NCI-H2196 treated with DMSO at 0.1 percent for 48 hours (cell line): ENCODE measurements around the gene MPPED2.

Source experiments
- DNase-seq: peaks from one replicate; lab custom pipeline; 2025; ENCODE audit not compliant: unreplicated experiment; lab: John Stamatoyannopoulos, UW

MPPED2 gene

GRCh38 chr11:30423886-30424285, 162.3 kb downstream of the MPPED2 start:
- no peak for DNase-seq

- DNase-seq = no peak
Observed at GRCh38 chr11:30423279-30423648, 162.9 kb downstream of the MPPED2 start.

DNA sequence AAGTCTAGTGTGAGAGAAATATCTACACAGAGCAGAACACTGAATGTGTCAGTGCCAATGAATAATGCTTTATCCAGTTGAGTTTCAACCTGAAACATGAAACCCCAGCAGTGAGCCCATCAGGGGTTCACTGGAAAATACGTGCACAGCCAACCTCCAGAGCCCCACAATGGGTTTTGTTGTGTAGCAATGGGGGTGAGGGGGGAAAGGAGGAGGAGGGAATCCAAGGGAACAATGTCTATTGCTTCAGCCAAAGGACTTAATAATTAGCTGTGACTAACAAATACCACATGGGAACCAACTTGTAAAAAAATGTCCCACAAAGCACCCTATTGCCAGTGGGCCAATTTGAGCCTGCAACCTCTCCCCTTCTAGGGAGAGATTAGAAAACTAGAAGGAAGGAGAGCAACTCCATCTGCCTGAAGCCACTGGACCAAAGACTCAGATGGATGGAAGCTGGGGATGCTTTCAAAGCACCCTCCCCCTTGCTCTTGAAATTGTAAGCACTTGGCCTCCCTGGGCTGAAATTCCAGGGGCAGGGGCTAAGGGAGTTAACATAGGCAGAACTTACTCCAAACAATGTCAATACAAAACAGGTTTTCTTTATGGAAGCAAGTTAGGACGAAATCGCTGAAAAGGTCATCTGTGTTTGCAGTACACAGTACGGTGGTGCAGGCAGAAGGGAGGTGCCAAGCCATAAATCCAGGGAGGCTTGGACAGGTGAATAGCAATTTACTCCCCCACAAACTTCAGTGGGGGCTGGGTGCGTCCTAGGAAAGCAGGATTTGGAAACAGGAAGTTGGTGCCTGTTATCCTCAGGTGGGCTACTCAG, 163.5 kb downstream of the MPPED2 start:
- no peak for DNase-seq

DNA sequence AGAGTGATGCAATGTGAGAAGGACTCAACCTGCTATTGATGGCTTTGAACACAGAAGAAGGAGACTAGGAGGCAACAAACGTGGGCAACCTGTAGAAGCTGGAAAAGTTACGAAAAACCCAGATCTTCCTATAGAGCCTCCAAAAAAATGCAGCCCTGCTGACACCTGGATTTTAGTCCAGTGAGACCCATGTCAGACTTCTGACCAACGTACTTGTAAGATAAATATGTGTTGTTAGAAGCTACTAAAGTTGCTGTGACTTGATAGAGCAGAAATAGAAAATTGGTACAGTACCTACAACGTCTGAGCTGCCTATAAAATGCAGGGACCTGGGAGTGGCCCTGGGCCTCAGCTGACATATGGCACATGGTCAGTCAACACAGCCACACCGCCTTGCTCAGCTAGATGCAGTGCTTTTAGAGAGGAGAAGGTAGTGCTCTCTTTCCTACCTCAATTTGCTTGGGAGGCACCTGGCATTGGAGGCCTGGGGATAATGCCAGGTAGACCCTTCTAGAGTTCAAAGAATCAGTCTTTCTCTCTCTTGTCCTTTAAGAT, 165.8 kb downstream of the MPPED2 start:
- DNase-seq = no peak

GRCh38 chr11:30414806-30415205, 171.3 kb downstream of the MPPED2 start:
- DNase-seq = no peak

DNA sequence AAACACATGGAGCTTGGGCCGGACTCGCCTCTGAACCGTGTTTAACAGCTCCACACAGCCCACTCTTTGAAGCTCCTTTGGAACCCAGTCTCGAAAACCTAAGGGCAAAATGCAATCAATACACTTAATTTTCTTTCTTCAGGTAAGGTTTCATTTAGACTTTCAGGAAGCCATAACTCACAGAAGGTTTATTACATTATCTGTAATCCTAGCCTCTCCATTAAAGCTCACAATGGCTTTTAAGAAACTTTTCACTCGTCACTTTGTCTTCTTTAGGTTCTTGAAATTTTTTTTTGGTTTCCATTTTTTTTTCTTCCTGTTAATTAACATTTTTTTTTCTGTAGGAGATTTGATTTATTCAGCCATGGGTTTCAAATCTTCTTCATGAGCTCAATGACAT, 171.9 kb downstream of the MPPED2 start:
- no peak for DNase-seq

- no peak for DNase-seq
Observed at GRCh38 chr11:30412509-30412908, 173.6 kb downstream of the MPPED2 start.

DNA sequence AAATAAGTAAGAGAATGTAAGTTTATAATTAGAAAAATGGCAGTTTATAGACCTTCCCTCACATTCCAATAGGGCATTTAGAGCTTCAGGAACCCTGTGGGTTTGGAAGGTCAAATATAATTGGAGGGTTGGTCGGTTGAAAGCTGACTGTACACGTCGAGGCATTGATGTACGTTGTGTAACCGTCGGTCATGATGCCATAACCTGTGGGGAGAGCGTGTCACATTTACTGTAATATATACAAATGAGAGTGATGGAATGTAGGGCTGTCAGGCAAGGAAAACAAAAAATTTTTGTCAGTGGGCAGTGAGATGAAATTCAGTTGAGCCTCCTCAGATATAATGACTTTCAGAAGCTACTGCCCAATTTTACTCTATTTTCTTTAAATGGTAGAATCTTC, 174.8 kb downstream of the MPPED2 start:
- no peak for DNase-seq

- DNase-seq = no peak
Observed at GRCh38 chr11:30406978-30407762, 179.0 kb downstream of the MPPED2 start.

GRCh38 chr11:30405385-30405784, 180.8 kb downstream of the MPPED2 start:
- no peak for DNase-seq

GRCh38 chr11:30404136-30404535, 182.0 kb downstream of the MPPED2 start:
- no peak for DNase-seq

DNA sequence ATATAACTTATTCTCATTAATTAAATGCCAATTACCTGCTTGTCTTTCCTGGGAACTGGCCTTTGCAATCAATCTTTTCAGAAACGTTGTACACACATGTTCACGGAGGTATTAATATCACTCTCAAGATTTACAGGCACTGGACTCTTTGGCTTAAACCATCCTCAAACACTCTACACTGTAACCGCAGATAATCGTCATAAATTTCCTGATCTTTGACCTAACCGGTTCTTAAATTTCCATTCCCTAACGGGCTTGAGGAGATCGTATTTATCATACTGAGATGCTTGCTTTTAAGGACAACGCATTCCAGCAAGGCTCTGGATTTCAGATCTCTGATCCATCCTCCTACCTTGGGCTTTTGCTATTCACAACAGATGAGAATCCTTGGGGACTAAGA, 190.4 kb downstream of the MPPED2 start:
- no peak for DNase-seq

- no peak for DNase-seq
Observed at GRCh38 chr11:30393012-30393411, 193.1 kb downstream of the MPPED2 start.

DNA sequence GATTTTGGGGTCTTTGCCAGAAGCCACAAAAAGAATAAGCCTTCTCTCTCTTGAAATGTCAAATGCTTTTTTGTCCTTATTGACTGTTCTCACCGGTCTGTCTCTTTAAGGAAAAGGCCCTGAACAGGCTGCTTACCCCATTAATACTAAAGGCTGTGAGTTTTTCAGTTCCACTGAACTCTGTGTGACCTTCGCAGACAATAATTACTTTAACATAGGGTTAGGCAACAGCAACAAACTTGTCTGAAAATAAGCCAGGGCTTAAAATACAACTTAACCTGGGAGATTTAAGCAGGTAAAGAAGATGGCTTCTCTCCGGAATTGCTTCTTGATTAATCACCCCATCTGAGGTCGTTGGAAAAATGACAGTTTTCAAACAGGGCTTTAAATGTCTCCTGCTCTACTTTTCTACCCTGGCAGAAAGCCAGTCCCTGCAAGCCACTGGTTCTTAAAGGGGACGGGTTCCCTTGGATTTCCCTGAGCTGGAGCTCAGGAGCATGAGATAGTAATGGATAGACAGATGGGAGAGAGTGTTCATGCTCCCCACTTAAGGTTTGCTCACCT, 193.8 kb downstream of the MPPED2 start:
- no peak for DNase-seq

DNA sequence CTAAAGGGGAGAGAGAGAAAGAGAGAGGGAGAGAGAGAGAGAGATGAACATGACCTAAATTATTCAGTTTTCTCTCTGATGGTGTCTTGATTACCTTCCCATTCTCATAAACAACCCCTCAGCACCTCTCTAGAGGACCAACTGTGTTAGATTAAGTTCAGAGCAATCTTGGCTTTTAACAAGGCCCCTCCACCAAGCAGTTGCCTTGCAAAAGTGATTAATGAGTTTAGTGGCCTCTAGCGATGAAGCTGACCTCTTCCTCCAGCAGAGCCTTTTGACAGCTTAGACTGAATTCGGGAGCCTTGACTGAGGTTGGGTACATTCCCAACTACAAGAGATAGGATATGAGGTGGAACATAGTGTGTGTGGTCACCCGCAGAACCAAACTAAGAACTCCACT, 197.2 kb downstream of the MPPED2 start:
- DNase-seq = no peak

DNA sequence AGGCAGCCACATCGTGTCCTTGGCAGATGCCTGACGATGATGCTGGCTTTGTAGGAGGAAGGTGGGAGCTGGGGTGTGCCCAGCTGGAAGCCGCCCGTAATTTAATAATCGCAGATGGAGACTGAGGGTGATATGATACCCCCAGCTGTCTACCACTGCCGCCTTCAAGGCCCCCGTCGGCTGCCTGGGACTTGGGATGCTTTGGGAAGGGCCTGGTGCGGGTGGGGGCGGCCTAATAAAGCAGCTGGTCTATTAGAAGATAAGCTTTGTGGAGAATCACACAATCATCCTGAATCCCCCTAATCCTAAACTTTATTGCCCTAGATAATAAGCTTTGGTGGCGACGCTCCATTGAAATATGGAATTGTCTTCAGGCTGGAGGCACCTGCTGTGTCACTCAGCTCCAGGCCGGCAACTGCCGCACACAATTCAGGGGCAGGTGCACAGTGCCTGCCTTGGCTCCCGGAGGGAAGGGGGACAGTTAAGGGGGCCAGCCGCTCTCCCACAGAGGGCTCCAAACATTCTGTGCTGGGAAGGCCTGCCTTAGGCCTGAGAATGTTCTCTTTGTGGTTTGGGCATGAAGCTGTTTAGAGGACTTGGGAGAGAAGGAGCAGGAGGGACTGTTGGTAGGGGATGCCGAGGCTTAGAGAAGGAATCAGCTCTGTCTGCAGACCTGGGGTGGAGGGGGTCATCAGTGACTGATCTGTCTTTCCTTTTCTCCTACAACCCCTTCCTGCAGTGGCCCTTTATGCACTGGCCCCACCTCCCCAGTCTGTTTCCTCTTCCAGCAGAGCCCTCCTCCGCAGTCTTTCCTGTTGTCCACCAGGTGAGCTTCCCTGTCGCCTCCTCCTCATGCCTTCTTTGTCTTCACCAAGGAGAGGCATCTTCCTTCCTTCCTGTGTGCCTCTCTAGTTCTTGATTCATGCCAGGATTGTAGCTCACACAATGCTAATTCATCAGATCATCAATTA, 198.0 kb downstream of the MPPED2 start:
- DNase-seq = no peak

DNA sequence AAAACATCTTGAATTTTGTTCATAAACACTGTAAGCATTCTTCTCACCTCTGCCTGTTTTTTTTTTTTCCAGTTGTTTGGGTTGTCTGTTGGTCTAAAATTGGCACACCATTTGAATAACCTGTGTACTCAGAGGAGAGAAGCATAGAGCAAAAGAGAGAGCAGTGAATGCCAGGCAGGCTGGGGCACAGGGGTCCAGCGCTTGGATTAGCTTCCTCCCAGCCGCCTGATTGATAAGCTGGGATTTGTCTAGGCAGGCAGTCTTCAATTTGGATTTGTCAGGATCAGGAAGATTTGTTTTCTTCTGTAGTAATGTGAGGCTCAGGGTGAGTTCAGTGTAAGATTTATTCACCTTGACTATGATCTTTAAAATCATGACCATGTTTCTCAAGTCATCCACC, 204.3 kb downstream of the MPPED2 start:
- DNase-seq = no peak

DNA sequence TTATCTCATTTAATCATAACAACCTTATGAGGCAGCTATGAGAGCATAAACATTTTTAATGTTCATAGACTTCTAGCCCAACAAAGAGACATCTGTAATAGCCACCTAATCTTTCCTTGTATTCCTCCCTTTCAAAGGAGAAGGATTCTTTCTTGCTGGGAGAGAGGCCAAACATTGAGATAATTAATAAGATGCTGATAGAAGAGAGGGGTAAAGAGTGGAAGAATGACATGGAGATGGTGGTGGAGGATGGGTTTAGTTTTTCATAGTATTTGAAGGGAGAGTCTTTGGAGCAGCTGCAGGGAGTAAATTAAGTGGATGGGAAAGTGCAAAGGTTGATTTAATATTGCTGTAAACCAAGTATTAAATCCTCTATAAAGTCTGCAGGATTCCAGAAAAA, 205.3 kb downstream of the MPPED2 start:
- no peak for DNase-seq

GRCh38 chr11:30377347-30377746, 208.8 kb downstream of the MPPED2 start:
- no peak for DNase-seq

DNA sequence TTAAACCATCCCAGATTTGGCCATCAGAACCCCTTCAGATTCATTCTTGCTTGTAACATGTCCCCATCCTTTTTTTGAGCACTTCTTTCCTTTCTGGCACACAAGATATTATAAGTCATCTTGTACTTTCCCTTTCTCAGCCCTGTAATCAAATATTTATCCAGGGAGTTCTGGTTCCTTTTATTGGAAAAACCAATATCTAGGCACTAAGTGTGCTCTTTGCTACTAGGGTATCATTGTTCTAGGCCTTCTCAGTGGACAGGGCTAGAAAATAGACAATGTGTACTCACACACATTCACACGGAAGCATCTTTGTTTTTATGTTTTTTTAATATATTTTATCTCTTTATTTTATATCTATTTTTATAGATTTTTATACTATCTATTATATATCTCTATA, 216.0 kb downstream of the MPPED2 start:
- no peak for DNase-seq

DNA sequence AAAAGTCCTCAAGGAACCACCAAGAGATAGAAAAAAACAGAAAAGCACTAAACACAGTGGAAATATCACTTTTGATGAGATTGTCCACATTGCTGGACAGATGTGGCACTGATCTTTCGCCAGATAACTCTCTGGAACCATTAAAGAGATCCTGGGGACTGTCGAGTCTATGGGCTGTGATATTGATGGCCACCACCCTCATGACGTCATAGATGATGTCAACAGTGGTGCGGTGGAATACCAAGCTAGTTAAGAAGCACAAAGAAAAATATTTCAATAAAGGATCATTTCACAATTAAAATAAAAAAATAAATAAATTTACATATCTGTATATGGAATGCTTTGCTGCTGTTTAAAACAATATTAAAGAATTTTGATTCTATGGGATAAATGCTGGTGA, 217.8 kb downstream of the MPPED2 start:
- no peak for DNase-seq
